ENCODE measurements around the gene MANEAL.
A peak's percentile ranks its signal among the peaks of the same experiment; 100 is the strongest.

MANEAL gene

GRCh38 chr1:37792943-37793686 lies 532 bp upstream of the MANEAL start:
- DNase-seq (ENCODE audit: low read depth), result no peak

GRCh38 chr1:37794372-37795339 lies 1.0 kb downstream of the MANEAL start:
- no peak for DNase-seq (ENCODE audit: low read depth)

- peak; percentile 28 for DNase-seq (ENCODE audit: low read depth)
These were observed 1.9 kb downstream of the MANEAL start for GRCh38 chr1:37795340-37796125.

GRCh38 chr1:37797750-37798345 lies 4.2 kb downstream of the MANEAL start:
- no peak for DNase-seq (ENCODE audit: low read depth)

- no peak for DNase-seq (ENCODE audit: low read depth)
These were observed 8.8 kb downstream of the MANEAL start for GRCh38 chr1:37802439-37802838.

- DNase-seq (ENCODE audit: low read depth), result no peak
These were observed 13.5 kb downstream of the MANEAL start for GRCh38 chr1:37807220-37807554.

GRCh38 chr1:37807555-37808368 lies 14.1 kb downstream of the MANEAL start, which contains the start of the genes C1orf122 and YRDC:
TSS of gene C1orf122 (plus strand) at chr1:37807790. CDS start at chr1:37808405, 615 bp downstream.
TSS of gene YRDC (minus strand) at chr1:37808208. CDS start at chr1:37808180, 28 bp downstream.
- DNase-seq (ENCODE audit: low read depth), result peak; percentile 91

- no peak for DNase-seq (ENCODE audit: low read depth)
These were observed 15.0 kb downstream of the MANEAL start for GRCh38 chr1:37808369-37809319.

GRCh38 chr1:37809942-37810341 lies 16.3 kb downstream of the MANEAL start:
- DNase-seq (ENCODE audit: low read depth), result no peak

GRCh38 chr1:37811027-37811655 lies 17.5 kb downstream of the MANEAL start:
- DNase-seq (ENCODE audit: low read depth), result peak; percentile 53

- DNase-seq (ENCODE audit: low read depth), result no peak
These were observed 20.0 kb downstream of the MANEAL start for GRCh38 chr1:37813529-37814145.

GRCh38 chr1:37814252-37814651 lies 20.6 kb downstream of the MANEAL start:
- no peak for DNase-seq (ENCODE audit: low read depth)

GRCh38 chr1:37817481-37817880 lies 23.8 kb downstream of the MANEAL start:
- no peak for DNase-seq (ENCODE audit: low read depth)

GRCh38 chr1:37821481-37821880 lies 27.8 kb downstream of the MANEAL start:
- DNase-seq (ENCODE audit: low read depth), result no peak

- DNase-seq (ENCODE audit: low read depth), result no peak
These were observed 29.5 kb downstream of the MANEAL start for GRCh38 chr1:37822906-37823815.

- no peak for DNase-seq (ENCODE audit: low read depth)
These were observed 30.4 kb downstream of the MANEAL start for GRCh38 chr1:37824001-37824400.

- no peak for DNase-seq (ENCODE audit: low read depth)
These were observed 31.9 kb downstream of the MANEAL start for GRCh38 chr1:37825506-37825905.

All from stimulated activated CD8-positive, alpha-beta memory T cell treated with anti-CD3 and anti-CD28 coated beads, Interleukin-4, amount 100 ng/mL, for 24 hours (primary cell).